Brain microvascular endothelial cell (primary cell): ENCODE results near the gene ABLIM1.

Experiments used
- DNase-seq: peaks from one replicate; pipeline ENCODE4 v3.0.0-alpha.2; 2020
- H3K27ac ChIP-seq: fragments of 250-450 bp; sonication (Bioruptor Pico); 2 replicates; pipeline ENCODE4 v1.5.1; 2020; ENCODE audit warnings: mild to moderate bottlenecking, moderate library complexity
- H3K27me3 ChIP-seq: fragments of 250-450 bp; sonication (Bioruptor Pico); replicated peaks from 2 replicates; pipeline ENCODE4 v1.5.1; 2020; ENCODE audit warnings: mild to moderate bottlenecking
- H3K36me3 ChIP-seq: fragments of 250-450 bp; sonication (Bioruptor Pico); replicated peaks from 2 replicates; pipeline ENCODE4 v1.5.1; 2020; ENCODE audit warnings: mild to moderate bottlenecking
- H3K4me3 ChIP-seq: 2 replicates; pipeline ENCODE4 v1.5.1; 2011; ENCODE audit warnings: low read depth, mild to moderate bottlenecking, control low read depth, low read length, moderate library complexity
- in situ Hi-C: cut with HindIII; loops from 2 replicates; pipeline ENCODE4 v1.10.0; 2017; ENCODE audit warnings: low sequenced_read_pairs, low pct_ligation_motif_present
- TF ChIP-seq, protein P1 (sequence below): IDR thresholded peaks from 2 replicates; pipeline ENCODE4 v1.5.1; 2011; ENCODE audit warnings: low read depth, mild to moderate bottlenecking, moderate library complexity, low read length, control low read depth, inconsistent platforms; ENCODE audit errors: missing control alignments

ABLIM1 gene

DNA sequence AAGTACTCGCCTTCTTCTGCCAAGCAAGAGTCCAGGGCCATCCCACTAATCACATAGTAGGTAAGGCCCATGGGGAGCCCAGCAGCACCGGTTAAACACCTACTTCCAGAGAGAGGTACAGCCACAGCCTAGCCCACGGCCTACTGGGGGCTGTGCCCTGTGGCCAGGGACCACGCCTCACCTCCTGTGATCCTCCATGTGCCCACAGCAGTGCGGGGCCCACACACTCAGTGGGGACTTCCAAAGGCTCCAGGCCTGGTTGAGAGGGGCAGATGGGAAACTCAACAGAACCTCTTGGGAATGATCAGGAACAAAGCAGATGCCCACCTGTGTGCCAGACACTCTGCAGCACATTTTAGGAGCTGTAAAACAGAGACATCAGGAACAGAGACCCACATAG is 273.5 kb downstream of the ABLIM1 start:
- H3K36me3 ChIP-seq = no peaks in the 10 kb centered on the region
- H3K27me3 ChIP-seq = peaks cover 2% of the 10 kb centered on the region
- in situ Hi-C loops = no loop called here
- TF ChIP-seq, protein P1, sequence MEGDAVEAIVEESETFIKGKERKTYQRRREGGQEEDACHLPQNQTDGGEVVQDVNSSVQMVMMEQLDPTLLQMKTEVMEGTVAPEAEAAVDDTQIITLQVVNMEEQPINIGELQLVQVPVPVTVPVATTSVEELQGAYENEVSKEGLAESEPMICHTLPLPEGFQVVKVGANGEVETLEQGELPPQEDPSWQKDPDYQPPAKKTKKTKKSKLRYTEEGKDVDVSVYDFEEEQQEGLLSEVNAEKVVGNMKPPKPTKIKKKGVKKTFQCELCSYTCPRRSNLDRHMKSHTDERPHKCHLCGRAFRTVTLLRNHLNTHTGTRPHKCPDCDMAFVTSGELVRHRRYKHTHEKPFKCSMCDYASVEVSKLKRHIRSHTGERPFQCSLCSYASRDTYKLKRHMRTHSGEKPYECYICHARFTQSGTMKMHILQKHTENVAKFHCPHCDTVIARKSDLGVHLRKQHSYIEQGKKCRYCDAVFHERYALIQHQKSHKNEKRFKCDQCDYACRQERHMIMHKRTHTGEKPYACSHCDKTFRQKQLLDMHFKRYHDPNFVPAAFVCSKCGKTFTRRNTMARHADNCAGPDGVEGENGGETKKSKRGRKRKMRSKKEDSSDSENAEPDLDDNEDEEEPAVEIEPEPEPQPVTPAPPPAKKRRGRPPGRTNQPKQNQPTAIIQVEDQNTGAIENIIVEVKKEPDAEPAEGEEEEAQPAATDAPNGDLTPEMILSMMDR = no peak
- no peak for DNase-seq
- H3K27ac ChIP-seq = no peak overlapping the region
- no peak overlapping the region for H3K4me3 ChIP-seq

GRCh38 chr10:114384181-114384580 is 273.9 kb downstream of the ABLIM1 start:
- Histone ChIP-seq H3K27ac (no peak overlapping the region), H3K4me3 (no peak overlapping the region), H3K36me3 (no peaks in the 10 kb centered on the region), H3K27me3 (peaks cover 2% of the 10 kb centered on the region)
- in situ Hi-C loops = no loop called here
- no peak for DNase-seq
- TF ChIP-seq, protein P1 = no peak
